Fibroblast of villous mesenchyme (primary cell): ENCODE results near the gene LARP4. TPM values are rescaled to one million over a fixed set of nuclear protein-coding genes. Genes with fewer than 3 reads are reported as not detected.

ENCODE experiments used
- DNase-seq: peaks from one replicate; pipeline ENCODE4 v3.0.0-alpha.2; 2010; ENCODE audit warnings: low read depth
- H3K4me3 ChIP-seq: 2 replicates; pipeline ENCODE4 v1.5.1; 2011; ENCODE audit warnings: low read depth, mild to moderate bottlenecking, low read length
- CTCF ChIP-seq: IDR thresholded peaks from 2 replicates; pipeline ENCODE4 v1.5.1; 2012; ENCODE audit warnings: low read depth, mild to moderate bottlenecking, low read length; ENCODE audit not compliant: insufficient read depth
- total RNA-seq: library from RNA; depleted of rRNA; stranded (reverse); fragments of >200 nt; gene quantifications from 2 replicates; pipeline ENCODE4 v1.2.3, GENCODE V29; 2012

Gene LARP4
- total RNA-seq, 1 donor, result 57.9 TPM

- no peak for DNase-seq
- H3K4me3 ChIP-seq, result no peak overlapping the region
- TF ChIP-seq CTCF, result no peak
Observed at GRCh38 chr12:50452795-50453194, 52.1 kb downstream of the LARP4 start.

GRCh38 chr12:50453872-50454271 lies 53.2 kb downstream of the LARP4 start:
- TF ChIP-seq CTCF, result no peak
- DNase-seq, result peak; percentile 33
- H3K4me3 ChIP-seq, result no peak overlapping the region

GRCh38 chr12:50458606-50459005 lies 57.9 kb downstream of the LARP4 start:
- no peak for TF ChIP-seq CTCF
- H3K4me3 ChIP-seq, result no peak overlapping the region
- peak; percentile 12 for DNase-seq

- no peak for TF ChIP-seq CTCF
- no peak overlapping the region for H3K4me3 ChIP-seq
- no peak for DNase-seq
Observed at GRCh38 chr12:50467439-50467838, 66.8 kb downstream of the LARP4 start.

GRCh38 chr12:50477241-50477832 lies 76.7 kb downstream of the LARP4 start:
- no peak overlapping the region for H3K4me3 ChIP-seq
- DNase-seq, result no peak
- TF ChIP-seq CTCF, result no peak

GRCh38 chr12:50482571-50482970 lies 81.9 kb downstream of the LARP4 start:
- TF ChIP-seq CTCF, result no peak
- no peak overlapping the region for H3K4me3 ChIP-seq
- DNase-seq, result no peak

GRCh38 chr12:50483488-50483887 lies 82.8 kb downstream of the LARP4 start:
- no peak for TF ChIP-seq CTCF
- no peak for DNase-seq
- H3K4me3 ChIP-seq, result no peak overlapping the region
